DOHH2 (cell line): ENCODE measurements around the gene RAE1.

ENCODE experiments used
- H3F3A ChIP-seq: fragments of 200-600 bp; sonication (generic), shearing (Covaris generic); 2 replicates; pipeline ENCODE4 v1.6.0; 2016; ENCODE audit warnings: antibody characterized with exemption, mild to moderate bottlenecking; ENCODE audit not compliant: control insufficient read depth, insufficient read depth
- H3K27ac ChIP-seq: fragments of 200-600 bp; sonication (generic); 2 replicates; pipeline ENCODE4 v1.5.1; 2014; ENCODE audit warnings: low read depth, mild to moderate bottlenecking, low read length, moderate library complexity
- H3K27me3 ChIP-seq: fragments of 200-600 bp; sonication (generic); 2 replicates; pipeline ENCODE4 v1.6.1; 2014; ENCODE audit warnings: mild to moderate bottlenecking, low read length, mixed read lengths; ENCODE audit not compliant: control insufficient read depth
- H3K36me3 ChIP-seq: fragments of 200-600 bp; sonication (generic); 2 replicates; pipeline ENCODE4 v1.6.1; 2014; ENCODE audit warnings: mild to moderate bottlenecking, low read length, moderate library complexity, mixed read lengths; ENCODE audit not compliant: control insufficient read depth
- H3K4me1 ChIP-seq: fragments of 200-600 bp; sonication (generic); 2 replicates; pipeline ENCODE4 v1.6.1; 2014; ENCODE audit warnings: mild to moderate bottlenecking, low read length, mixed read lengths; ENCODE audit not compliant: control insufficient read depth
- H3K4me2 ChIP-seq: fragments of 200-600 bp; sonication (generic); 2 replicates; pipeline ENCODE4 v1.6.0; 2014; ENCODE audit warnings: mild to moderate bottlenecking, low read length, moderate library complexity
- H3K4me3 ChIP-seq: fragments of 200-600 bp; sonication (generic); 2 replicates; pipeline ENCODE4 v1.5.1; 2014; ENCODE audit warnings: mild to moderate bottlenecking, low read length, mixed read lengths
- H3K79me2 ChIP-seq: fragments of 200-600 bp; sonication (generic); 2 replicates; pipeline ENCODE4 v1.6.1; 2014; ENCODE audit warnings: mild to moderate bottlenecking, low read length, mixed read lengths; ENCODE audit not compliant: control insufficient read depth
- H3K9me2 ChIP-seq: fragments of 200-600 bp; sonication (generic); replicated peaks from 2 replicates; pipeline ENCODE4 v1.6.1; 2014; ENCODE audit warnings: mild to moderate bottlenecking, low read length, mixed read lengths; ENCODE audit not compliant: control insufficient read depth
- H3K9me3 ChIP-seq: fragments of 200-600 bp; sonication (generic); 2 replicates; pipeline ENCODE4 v1.6.1; 2014; ENCODE audit warnings: antibody characterized with exemption, low read length, mixed read lengths; ENCODE audit not compliant: control insufficient read depth, insufficient read depth
- H4K20me1 ChIP-seq: fragments of 200-600 bp; sonication (generic); 2 replicates; pipeline ENCODE4 v1.6.0; 2014; ENCODE audit warnings: low read depth, mild to moderate bottlenecking, antibody characterized with exemption, low read length, moderate library complexity; ENCODE audit not compliant: control insufficient read depth, insufficient read depth
- CTCF ChIP-seq: fragments of 200-600 bp; sonication (generic); IDR thresholded peaks from one replicate; pipeline ENCODE4 v1.5.1; 2014; ENCODE audit warnings: antibody characterized with exemption, mild to moderate bottlenecking, low read depth, low read length; ENCODE audit not compliant: poor library complexity, severe bottlenecking
- EZH2phosphoT487 ChIP-seq: fragments of 200-600 bp; sonication (generic); IDR thresholded peaks from 2 replicates; pipeline ENCODE4 v1.6.1; 2017; ENCODE audit warnings: borderline replicate concordance, mild to moderate bottlenecking, antibody characterized with exemption, low read length, moderate library complexity, mixed read lengths

The RAE1 gene

GRCh38 chr20:57384486-57384885, 33.4 kb downstream of the RAE1 start:
- H3K4me1 ChIP-seq: peaks cover 34% of the 10 kb centered on the region
- H3K79me2 ChIP-seq: no peaks in the 10 kb centered on the region
- no peaks in the 10 kb centered on the region for H3K27me3 ChIP-seq
- H3F3A ChIP-seq: peaks cover 19% of the 10 kb centered on the region
- TF ChIP-seq EZH2phosphoT487: no peak
- no peak for TF ChIP-seq CTCF
- no peaks in the 10 kb centered on the region for H3K9me2 ChIP-seq
- H3K4me3 ChIP-seq: no peak overlapping the region
- no peak overlapping the region for H3K27ac ChIP-seq
- H3K9me3 ChIP-seq: no peaks in the 10 kb centered on the region
- 0 out of 2 replicates have a peak, but pooled peaks cover 3% of the 10 kb centered on the region for H4K20me1 ChIP-seq
- no peak overlapping the region for H3K4me2 ChIP-seq
- H3K36me3 ChIP-seq: peaks cover 15% of the 10 kb centered on the region

DNA sequence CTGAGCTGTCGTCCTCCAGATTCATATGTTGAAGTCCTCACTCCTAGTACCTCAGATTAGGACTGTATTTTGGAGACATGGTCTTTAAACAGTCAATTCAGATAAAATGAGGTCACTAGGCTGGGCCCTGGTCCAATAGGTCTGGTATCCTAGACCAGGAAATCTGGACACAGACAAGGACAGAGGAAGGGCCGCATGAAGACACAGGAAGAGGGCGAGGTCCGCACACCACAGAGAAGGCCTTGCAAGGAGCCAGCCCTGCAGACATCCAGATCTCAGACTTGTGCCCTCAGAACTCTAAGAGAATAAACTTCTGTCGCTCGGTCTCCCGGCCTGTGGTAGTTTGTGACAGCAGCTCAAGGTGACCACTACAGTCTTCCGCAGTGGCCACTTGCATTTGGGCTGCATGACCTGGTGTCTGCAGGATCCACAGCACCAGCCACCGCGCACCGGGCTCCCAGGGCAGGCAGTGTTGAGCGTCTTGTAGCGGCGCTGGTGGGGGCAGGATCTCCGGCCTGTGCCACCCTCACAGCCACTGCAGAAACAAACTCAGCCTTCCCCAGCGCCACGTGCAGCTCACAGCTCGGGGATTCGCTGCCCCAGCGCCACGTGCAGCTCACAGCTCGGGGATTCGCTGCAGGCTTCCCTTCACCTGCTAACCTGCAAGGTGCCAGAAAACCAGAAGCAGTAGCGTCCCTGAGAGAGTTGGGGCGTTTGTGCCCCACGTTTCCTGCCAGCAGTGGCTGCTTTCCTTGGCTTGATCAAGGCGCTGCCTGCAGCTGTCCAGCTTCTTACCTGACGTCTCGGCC, 34.1 kb downstream of the RAE1 start:
- H3K79me2 ChIP-seq: no peaks in the 10 kb centered on the region
- no peak overlapping the region for H3K4me2 ChIP-seq
- H3K4me3 ChIP-seq: no peak overlapping the region
- no peaks in the 10 kb centered on the region for H3K9me3 ChIP-seq
- peaks cover 41% of the 10 kb centered on the region for H3K4me1 ChIP-seq
- TF ChIP-seq CTCF (no peak), EZH2phosphoT487 (no peak)
- H3K9me2 ChIP-seq: no peaks in the 10 kb centered on the region
- 0 out of 2 replicates have a peak, but pooled peaks cover 3% of the 10 kb centered on the region for H4K20me1 ChIP-seq
- H3K27me3 ChIP-seq: no peaks in the 10 kb centered on the region
- no peak overlapping the region for H3K27ac ChIP-seq
- H3K36me3 ChIP-seq: peaks cover 12% of the 10 kb centered on the region
- peaks cover 26% of the 10 kb centered on the region for H3F3A ChIP-seq

- Histone ChIP-seq H3F3A (peaks cover 32% of the 10 kb centered on the region), H3K9me3 (no peaks in the 10 kb centered on the region), H3K4me1 (peaks cover 49% of the 10 kb centered on the region), H3K9me2 (no peaks in the 10 kb centered on the region), H3K4me2 (no peak overlapping the region), H3K79me2 (no peaks in the 10 kb centered on the region), H4K20me1 (0 out of 2 replicates have a peak, but pooled peaks cover 3% of the 10 kb centered on the region), H3K27ac (no peak overlapping the region), H3K27me3 (no peaks in the 10 kb centered on the region), H3K36me3 (peaks cover 9% of the 10 kb centered on the region), H3K4me3 (no peak overlapping the region)
- TF ChIP-seq CTCF: no peak
- TF ChIP-seq EZH2phosphoT487: no peak
These were observed 34.9 kb downstream of the RAE1 start for GRCh38 chr20:57385940-57386339.
